T47D (cell line): ENCODE results near the gene POC1B.

Experiments used
- DNase-seq, 2 experiments: peaks; one replicate each; pipeline versions ENCODE4 v3.0.0 to v3.0.0-alpha.2; 2011 to 2012; ENCODE audit warnings: low read depth in 1 of 2, low spot score in 1 of 2
- JUND ChIP-seq: IDR thresholded peaks from 2 replicates; pipeline ENCODE4 v1.6.1; 2012; ENCODE audit warnings: low read depth
- in situ Hi-C: cut with HindIII; loops from 2 replicates; pipeline ENCODE4 v1.10.0; 2016; ENCODE audit warnings: low sequenced_read_pairs, low pct_unique_long_range_greater_than_20kb

POC1B gene

DNA sequence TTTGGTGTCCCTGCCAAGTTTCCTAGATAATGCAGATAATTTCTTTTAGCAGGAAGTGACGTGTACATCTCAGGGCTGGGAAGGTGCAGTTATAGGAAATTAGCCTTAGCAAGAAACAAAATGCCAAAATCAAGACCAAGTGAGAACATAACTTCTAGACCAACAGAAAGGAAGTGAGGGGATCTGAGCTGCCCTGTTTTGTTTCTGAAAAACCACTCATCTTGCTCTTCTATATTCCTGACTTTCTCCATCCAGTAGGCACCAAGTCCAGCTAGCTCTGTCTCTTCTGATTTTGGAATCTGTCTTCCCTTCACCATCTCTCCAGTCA is 149.7 kb downstream of the POC1B start:
- in situ Hi-C loops, result no loop called here
- DNase-seq, result no peak
- no peak for TF ChIP-seq JUND

- DNase-seq, result no peak
- in situ Hi-C loops, result no loop called here
- no peak for TF ChIP-seq JUND
These were observed 151.9 kb downstream of the POC1B start for GRCh38 chr12:89373763-89374572.

DNA sequence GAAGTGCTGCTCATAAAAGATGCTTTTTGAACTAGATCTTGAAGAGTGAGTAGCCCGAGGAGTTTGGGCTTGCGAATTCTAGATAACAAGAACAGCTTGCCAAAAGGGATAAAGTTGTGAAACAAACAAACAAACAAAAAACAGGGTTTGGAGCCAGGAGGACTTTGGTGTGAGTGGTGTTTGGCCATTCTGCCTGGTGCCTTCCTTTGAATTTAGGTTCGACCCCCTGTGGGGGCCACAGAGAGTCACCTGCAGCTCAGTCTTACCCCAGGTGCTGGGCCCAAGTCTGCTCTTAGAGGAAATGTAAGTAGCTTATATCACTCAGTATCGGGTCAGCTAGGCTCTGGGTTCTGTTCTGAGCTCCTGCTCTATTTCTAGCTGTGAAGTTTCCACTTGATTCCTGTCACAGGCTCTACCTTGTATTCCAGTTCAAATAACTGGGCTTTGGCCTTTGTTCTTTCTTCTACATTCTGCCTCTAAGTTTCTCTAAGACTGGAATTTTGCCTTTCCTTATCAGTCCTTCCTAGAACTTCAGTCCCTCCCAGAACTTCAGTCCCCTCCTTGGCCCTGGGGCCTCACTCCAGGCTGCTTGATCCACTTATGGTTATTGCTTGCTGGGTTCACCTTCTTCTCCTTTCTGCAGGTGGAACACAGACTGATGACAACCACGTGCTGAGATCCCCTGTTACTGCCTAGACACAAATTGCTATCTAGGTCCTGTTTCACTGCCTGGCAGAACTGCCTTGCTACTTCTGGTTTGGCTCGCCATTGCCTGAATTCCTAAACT is 153.1 kb downstream of the POC1B start:
- in situ Hi-C loops, result no loop called here
- DNase-seq, result peak in 1 of 2 experiments; percentile 57
- peak; percentile 57; the same call in 1 of the 2 replicates for TF ChIP-seq JUND

- no peak for TF ChIP-seq JUND
- no peak for DNase-seq
- in situ Hi-C loops, result no loop called here
These were observed 155.0 kb downstream of the POC1B start for GRCh38 chr12:89370850-89371249.

DNA sequence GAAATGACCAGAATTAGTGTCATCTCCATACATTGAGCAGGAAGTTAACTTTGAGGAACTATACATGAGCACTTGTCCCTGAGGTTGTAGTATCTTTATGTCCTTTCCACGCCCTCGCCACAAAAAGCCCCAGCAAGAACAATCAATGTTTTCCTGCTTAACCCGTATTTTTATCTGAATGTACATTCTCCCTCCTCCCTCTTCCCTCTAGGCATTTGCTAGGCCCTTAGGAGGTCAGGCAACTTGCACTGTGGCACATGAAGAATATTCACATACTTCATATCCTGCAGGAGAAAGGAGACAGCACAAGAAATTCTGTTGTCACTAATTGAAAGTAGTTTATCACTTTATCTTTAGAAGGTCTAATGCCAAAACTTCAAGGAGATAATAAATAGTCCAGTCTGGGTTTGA is 155.4 kb downstream of the POC1B start:
- no peak for TF ChIP-seq JUND

More for the DNA sequence above, 155.4 kb downstream of the POC1B start:
- in situ Hi-C loops, result no loop called here
- peak in 1 of 2 experiments; percentile 63 for DNase-seq
